ENCODE data around the gene ZNF644.

Gene ZNF644

DNA sequence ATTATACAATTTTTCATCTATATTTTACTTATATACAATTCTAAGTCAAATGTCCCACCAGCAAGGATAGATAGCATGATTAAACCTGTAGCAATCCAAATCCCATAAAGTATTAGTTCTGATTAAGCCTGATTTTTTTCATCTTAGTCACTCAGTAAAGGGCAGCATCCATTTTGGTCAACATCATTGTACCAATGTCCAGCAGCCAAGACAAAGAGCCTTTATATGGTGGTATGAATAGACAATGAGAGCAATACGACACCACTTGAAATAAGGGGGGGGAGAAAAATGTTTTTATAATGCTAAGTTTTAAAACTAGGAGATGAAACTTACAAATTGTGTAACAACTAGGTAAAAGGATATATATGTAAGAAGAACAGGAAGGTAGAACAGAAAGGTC is 7.4 kb downstream of the ZNF644 start:
- no peak overlapping the region for H3K4me3 ChIP-seq (replicated peaks; ENCODE audit: low read depth, low read length)
- no peak for DNase-seq (ENCODE audit: low read depth)
- TF ChIP-seq, protein P1, sequence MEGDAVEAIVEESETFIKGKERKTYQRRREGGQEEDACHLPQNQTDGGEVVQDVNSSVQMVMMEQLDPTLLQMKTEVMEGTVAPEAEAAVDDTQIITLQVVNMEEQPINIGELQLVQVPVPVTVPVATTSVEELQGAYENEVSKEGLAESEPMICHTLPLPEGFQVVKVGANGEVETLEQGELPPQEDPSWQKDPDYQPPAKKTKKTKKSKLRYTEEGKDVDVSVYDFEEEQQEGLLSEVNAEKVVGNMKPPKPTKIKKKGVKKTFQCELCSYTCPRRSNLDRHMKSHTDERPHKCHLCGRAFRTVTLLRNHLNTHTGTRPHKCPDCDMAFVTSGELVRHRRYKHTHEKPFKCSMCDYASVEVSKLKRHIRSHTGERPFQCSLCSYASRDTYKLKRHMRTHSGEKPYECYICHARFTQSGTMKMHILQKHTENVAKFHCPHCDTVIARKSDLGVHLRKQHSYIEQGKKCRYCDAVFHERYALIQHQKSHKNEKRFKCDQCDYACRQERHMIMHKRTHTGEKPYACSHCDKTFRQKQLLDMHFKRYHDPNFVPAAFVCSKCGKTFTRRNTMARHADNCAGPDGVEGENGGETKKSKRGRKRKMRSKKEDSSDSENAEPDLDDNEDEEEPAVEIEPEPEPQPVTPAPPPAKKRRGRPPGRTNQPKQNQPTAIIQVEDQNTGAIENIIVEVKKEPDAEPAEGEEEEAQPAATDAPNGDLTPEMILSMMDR (IDR thresholded peaks at IDR 0.05; ENCODE audit: low read length, missing control alignments): no peak

DNA sequence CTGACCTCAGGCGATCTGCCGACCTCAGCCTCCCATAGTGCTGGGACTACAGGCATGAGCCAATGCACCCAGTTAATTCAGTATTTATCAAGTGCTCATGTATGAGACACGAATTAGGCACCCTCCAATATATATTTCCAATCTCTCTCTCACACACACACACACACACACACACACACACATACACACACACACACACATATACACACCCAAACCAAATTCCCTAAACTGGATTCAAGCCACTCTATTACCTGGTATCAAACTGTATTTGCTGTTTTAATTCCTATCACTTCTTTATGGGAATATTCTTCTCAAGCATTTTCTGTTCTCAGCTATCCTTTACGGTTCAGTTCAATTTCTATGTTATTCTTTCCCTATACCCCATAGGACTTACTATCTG is 8.5 kb downstream of the ZNF644 start:
- DNase-seq (ENCODE audit: low read depth): no peak
- TF ChIP-seq, protein P1 (IDR thresholded peaks at IDR 0.05; ENCODE audit: low read length, missing control alignments): no peak
- no peak overlapping the region for H3K4me3 ChIP-seq (replicated peaks; ENCODE audit: low read depth, low read length)

DNA sequence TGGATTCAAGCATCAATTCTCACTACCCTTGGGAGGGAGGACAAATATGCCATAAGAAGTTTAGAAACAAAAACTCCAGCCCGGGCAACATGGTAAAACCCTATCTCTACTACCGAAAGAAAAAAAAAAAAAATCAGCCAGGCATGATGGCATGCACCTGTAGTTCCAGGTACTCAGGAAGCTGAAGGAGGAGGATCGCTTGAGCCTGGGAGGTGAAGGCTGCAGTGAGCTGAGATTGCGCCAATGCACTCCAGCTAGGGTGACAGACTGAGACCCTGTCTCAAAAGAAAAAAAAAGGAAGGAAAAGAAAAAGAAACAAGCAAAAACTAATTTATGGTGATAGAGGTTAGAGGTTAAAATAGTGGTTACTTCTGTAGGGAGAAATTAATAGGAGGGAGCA is 9.6 kb downstream of the ZNF644 start:
- DNase-seq (ENCODE audit: low read depth): no peak
- TF ChIP-seq, protein P1 (IDR thresholded peaks at IDR 0.05; ENCODE audit: low read length, missing control alignments): no peak
- no peak overlapping the region for H3K4me3 ChIP-seq (replicated peaks; ENCODE audit: low read depth, low read length)

DNA sequence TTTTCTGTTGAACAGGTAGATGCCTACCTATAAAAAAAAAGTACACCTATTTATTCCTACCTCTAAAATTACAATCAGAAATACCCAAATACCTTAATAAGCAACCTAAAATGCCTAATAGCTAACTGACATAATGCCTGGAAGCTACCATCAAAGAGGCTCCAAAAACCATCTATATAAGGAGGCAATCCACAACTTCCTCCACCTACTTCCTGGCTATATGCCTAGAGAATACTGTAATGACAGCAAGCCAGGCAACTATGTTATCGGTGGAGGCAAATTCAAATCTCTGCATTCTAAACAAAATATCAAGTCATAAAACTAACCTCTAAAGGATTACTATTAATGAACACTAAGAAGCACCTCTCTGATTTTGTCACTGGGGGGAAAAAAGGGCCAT is 10.1 kb downstream of the ZNF644 start:
- TF ChIP-seq, protein P1 (IDR thresholded peaks at IDR 0.05; ENCODE audit: low read length, missing control alignments): no peak
- H3K4me3 ChIP-seq (replicated peaks; ENCODE audit: low read depth, low read length): no peak overlapping the region
- DNase-seq (ENCODE audit: low read depth): peak; percentile 81

DNA sequence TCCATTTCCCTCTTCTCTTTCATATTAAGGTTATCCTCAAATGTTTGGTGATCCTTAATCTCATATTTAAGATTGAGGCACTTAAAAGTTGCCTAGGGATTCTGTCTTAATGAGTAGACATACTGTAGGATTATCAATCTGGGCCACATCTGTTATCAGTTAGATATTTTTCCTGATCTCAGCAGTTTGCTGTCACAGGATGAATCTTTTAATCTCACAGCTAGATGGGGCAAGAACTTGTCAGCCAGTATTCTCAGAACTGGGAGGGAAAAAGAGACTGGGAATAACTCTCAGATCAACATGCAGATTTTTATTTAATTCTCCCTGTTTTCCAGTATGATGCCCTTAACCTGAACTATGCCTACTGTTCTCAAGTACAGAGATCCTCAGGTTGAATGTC is 14.0 kb downstream of the ZNF644 start:
- H3K4me3 ChIP-seq (replicated peaks; ENCODE audit: low read depth, low read length): no peak overlapping the region
- no peak for DNase-seq (ENCODE audit: low read depth)
- TF ChIP-seq, protein P1 (IDR thresholded peaks at IDR 0.05; ENCODE audit: low read length, missing control alignments): no peak

DNA sequence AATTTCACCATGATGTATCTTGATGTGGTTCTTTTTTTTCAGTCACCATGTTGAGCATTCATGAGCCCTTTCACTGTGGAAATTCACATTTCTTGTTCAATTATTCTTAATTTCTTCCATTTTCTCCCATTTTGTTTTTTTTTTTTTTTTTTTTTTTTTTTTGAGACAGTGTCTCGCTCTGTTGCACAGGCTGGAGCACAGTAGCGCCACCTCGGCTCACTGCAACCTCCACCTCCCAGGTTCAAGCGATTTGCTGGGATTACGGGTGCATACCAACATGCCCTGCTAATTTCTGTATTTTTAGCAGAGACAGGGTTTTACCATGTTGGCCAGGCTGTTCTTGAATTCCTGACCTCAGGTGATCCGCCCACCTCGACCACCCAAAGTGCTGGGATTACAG is 14.7 kb downstream of the ZNF644 start:
- no peak for DNase-seq (ENCODE audit: low read depth)
- TF ChIP-seq, protein P1 (IDR thresholded peaks at IDR 0.05; ENCODE audit: low read length, missing control alignments): no peak
- no peak overlapping the region for H3K4me3 ChIP-seq (replicated peaks; ENCODE audit: low read depth, low read length)

DNA sequence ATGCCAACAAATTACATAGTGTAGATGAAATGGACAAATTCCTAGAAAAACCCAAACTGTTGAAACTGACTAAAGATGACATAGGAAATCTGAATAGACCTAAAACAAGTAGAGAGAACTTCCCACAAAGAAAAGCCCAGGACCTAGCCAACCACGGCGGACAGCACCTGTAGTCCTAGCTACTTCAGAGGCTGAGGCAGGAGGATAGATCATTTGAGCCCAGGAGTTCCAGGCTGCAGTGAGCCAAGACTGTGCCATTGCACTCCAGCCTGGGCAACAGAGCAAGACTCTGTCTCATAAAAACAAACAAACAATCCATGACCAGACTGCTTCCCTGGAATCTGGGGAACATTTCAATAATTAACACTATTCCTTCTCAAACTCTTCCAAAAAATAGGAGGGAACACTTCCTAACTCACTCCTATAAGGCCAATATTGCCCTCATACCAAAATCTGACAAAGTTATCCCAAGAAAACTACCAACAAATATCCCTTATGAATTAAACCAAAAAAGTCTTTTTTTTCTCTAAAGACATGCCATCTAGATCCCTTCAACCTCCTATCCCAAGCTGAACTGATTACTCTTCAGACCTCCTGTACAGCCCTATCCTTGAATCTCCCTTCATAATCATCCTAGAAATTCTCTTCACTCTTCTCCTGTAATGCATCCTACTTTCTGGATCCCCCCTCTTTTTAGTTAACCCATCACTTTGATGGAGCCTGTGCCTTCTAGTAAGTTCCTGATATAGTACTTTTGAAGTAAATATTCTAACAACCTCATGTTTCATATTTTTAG is 15.5 kb downstream of the ZNF644 start:
- DNase-seq (ENCODE audit: low read depth): no peak
- TF ChIP-seq, protein P1 (IDR thresholded peaks at IDR 0.05; ENCODE audit: low read length, missing control alignments): no peak
- no peak overlapping the region for H3K4me3 ChIP-seq (replicated peaks; ENCODE audit: low read depth, low read length)
